ENCODE data around the gene KRT72.

GRCh38 chr12:52577316-52577715, 23.9 kb downstream of the KRT72 start:
- TF ChIP-seq CTCF (IDR thresholded peaks at IDR 0.05 in 4 of 5, conservative IDR thresholded peaks at IDR 0.05 in 1 of 5) (no peak), POLR2A (IDR thresholded peaks at IDR 0.05) (no peak)
